BLaER1 (cell line): ENCODE measurements around the gene RNF215.
A peak's percentile ranks its signal among the peaks of the same experiment; 100 is the strongest.

ENCODE experiments used
- H3K27ac ChIP-seq: shearing (Covaris generic); formaldehyde crosslinking; 2 replicates; pipeline ENCODE4 v1.8.1; 2022
- H3K27me3 ChIP-seq: shearing (Covaris generic); formaldehyde crosslinking; 2 replicates; pipeline ENCODE4 v1.8.1; 2022
- H3K36me3 ChIP-seq: shearing (Covaris generic); formaldehyde crosslinking; 2 replicates; pipeline ENCODE4 v1.8.1; 2022
- H3K4me1 ChIP-seq: shearing (Covaris generic); formaldehyde crosslinking; 2 replicates; pipeline ENCODE4 v1.8.1; 2022
- H3K4me2 ChIP-seq: shearing (Covaris generic); formaldehyde crosslinking; 2 replicates; pipeline ENCODE4 v1.8.1; 2022
- H3K4me3 ChIP-seq: shearing (Covaris generic); formaldehyde crosslinking; 2 replicates; pipeline ENCODE4 v1.8.1; 2022
- H3K9ac ChIP-seq: shearing (Covaris generic); formaldehyde crosslinking; 2 replicates; pipeline ENCODE4 v1.8.1; 2022
- H3K9me3 ChIP-seq: shearing (Covaris generic); formaldehyde crosslinking; 2 replicates; pipeline ENCODE4 v1.8.1; 2022
- H4K20me1 ChIP-seq: shearing (Covaris generic); formaldehyde crosslinking; 2 replicates; pipeline ENCODE4 v1.8.1; 2022
- Cebpa-rat ChIP-seq: shearing (Covaris generic); IDR thresholded peaks from 2 replicates; pipeline ENCODE4 v1.8.1; 2022

RNF215 gene

DNA sequence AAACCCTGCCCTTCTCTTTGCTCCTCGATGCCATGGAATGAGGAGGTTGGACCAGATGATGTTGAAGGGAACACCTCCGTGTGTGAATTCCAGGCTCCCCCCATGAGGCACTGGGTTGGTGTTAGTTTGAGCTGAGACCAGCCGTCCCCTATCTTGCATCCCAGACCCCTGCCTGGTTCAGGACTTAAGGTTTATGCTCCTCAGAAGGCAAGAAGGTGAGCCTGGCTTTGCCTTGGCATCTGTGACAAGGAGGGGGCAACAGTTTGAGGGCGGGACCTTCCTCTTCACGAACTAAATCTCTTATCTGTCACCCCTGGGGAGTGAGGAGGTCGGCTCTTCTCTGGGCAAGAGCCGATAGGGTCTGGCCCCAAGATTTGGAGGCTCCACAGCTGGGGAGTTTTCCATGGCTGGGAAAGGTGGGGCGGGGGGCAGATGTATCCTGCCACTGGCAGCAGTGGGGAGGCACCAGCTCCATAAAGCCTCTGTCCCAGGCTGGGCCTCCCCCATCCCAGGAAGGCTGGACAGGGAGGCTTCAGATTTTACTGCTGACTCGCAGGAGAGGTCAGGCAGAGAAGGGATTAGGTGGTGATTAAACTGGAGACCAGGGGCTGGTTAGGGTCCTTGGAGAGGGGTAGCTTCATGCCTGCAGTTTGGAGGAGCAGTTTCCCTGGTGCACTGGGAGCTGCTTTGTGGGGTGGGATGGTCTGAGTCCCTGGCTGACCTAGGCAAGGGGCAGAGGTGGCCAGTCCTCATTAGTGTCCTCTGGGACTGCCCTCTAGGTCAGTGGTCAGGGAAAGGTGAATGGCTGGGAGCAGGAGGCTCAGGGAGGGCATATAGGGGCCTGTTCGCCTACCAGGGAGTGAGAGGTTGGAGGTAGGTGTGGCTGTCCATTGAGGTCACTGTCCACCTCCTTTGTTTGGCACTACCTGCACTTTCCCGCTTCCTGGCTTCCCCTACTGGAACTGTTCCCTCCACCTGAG, 10.7 kb upstream of the RNF215 start:
- Histone ChIP-seq H3K36me3 (peaks cover 13% of the 10 kb centered on the region; the same call in 1 of the 2 replicates), H4K20me1 (peaks cover 27% of the 10 kb centered on the region), H3K4me3 (peak overlapping the region; percentile 75), H3K27ac (peak overlapping the region; percentile 68; the same call in 1 of the 2 replicates), H3K4me2 (peak overlapping the region; percentile 97), H3K4me1 (peaks cover 40% of the 10 kb centered on the region), H3K9me3 (no peaks in the 10 kb centered on the region), H3K9ac (peak overlapping the region; percentile 78), H3K27me3 (peaks cover 4% of the 10 kb centered on the region; the same call in 1 of the 2 replicates)
- TF ChIP-seq Cebpa-rat, result no peak

DNA sequence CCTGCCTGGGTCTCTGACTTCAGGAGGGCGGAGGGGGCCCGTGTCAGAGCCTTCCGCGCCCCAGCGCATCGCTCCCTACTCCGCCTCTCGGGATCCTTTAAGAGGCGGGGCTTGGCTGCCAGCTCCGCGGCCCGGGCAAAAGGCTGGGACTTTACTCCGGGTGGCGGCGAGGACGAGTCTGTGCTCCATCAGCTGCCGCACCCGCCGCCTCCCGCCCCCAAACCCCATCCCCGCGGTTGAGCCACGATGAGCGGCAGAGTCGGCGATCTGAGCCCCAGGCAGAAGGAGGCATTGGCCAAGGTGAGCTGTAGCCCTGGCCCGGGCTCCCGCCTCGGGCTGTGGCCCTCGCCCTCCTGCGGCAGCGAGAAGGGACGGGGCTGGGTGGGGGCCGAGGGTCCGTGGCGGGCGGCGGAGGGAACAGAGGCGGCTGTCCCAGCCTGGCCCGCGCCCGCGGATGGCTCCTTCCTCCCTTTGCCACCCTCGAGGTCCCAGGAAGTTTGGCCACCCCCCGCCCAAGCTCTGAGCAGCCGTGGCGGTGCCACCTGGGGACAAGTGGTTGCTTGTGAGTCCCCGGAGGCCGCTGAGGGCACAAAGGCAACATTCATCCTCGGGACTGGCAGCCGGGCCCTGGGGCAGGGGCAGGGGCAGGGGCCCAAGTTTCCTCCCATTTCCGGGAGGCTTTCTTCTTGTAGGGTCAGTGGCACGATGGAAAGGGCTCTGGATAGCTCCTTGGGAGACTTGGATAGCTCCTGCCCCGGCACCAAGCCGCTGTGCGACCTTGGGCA, 9.9 kb upstream of the RNF215 start, which contains the start of gene SEC14L2:
SEC14L2 (plus strand) TSS at position 148 of the 785 bp plus-strand sequence; CDS start at position 247, 99 bp downstream.
- H3K27ac ChIP-seq, result peak within 1 kb of the TSS; percentile 68
- peak within 1 kb of the TSS; percentile 97 for H3K4me2 ChIP-seq
- peak within 1 kb of the TSS; percentile 78 for H3K9ac ChIP-seq
- peak within 1 kb of the TSS; percentile 75 for H3K4me3 ChIP-seq
- no peak for TF ChIP-seq Cebpa-rat
- H4K20me1 ChIP-seq, result peaks cover 27% of the 10 kb centered on the region
- peaks cover 49% of the 10 kb centered on the region for H3K4me1 ChIP-seq
- H3K27me3 ChIP-seq, result peaks cover 4% of the 10 kb centered on the region; the same call in 1 of the 2 replicates
- peaks cover 4% of the 10 kb centered on the region; the same call in 1 of the 2 replicates for H3K36me3 ChIP-seq
- H3K9me3 ChIP-seq, result no peaks in the 10 kb centered on the region

DNA sequence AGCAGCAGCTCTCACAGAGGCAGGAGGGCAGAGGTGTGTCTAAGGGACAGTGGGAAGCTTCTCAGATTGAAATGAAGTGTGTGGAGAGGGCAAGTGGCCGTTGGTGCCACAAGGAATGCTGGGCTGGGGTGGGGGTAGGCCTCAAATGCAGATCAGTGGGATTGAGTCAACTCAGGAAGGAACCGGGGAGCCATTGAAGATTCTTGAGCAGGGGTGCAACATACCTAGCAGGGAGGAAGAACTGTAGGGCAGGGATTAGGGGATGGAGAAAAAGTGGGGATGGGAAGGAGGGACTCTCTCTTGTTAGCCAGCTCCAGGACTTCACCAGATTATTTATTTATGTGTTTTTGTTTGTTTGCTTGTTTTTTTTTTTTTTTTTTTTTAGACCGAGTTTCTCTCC, 6.7 kb upstream of the RNF215 start:
- no peak overlapping the region; the same call in 1 of the 2 replicates for H3K27ac ChIP-seq
- peak overlapping the region; percentile 66; the same call in 1 of the 2 replicates for H3K4me2 ChIP-seq
- H3K9ac ChIP-seq, result 0 out of 2 replicates have a peak overlapping the region, but pooled peaks have one; percentile 26
- H3K27me3 ChIP-seq, result peaks cover 4% of the 10 kb centered on the region; the same call in 1 of the 2 replicates
- H3K4me3 ChIP-seq, result no peak overlapping the region
- no peaks in the 10 kb centered on the region for H3K36me3 ChIP-seq
- no peak for TF ChIP-seq Cebpa-rat
- no peaks in the 10 kb centered on the region for H3K9me3 ChIP-seq
- H4K20me1 ChIP-seq, result peaks cover 13% of the 10 kb centered on the region
- H3K4me1 ChIP-seq, result peaks cover 65% of the 10 kb centered on the region

DNA sequence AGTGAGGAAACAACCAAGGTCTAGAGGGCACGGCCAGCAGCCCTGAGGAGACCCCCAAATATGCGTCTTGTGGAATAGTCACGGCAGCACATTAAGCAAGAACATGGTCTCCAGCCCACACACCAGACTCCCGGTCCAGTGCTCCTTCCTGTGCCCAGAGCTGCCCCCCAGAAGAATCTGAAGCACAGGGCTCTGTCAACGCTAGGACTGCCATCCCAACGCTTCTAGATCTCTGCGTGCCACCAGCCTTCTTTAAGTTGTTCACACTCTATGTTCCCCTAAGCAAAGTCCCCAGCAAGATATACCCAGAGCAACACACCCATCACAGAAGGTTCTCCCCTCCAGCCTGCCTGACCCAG, 6.1 kb upstream of the RNF215 start:
- Histone ChIP-seq H3K4me1 (peaks cover 59% of the 10 kb centered on the region), H3K36me3 (no peaks in the 10 kb centered on the region), H3K9me3 (no peaks in the 10 kb centered on the region), H3K27ac (peak overlapping the region; percentile 44; the same call in 1 of the 2 replicates), H3K27me3 (peaks cover 4% of the 10 kb centered on the region; the same call in 1 of the 2 replicates), H3K9ac (0 out of 2 replicates have a peak overlapping the region, but pooled peaks have one; percentile 26), H3K4me3 (no peak overlapping the region), H3K4me2 (peak overlapping the region; percentile 66), H4K20me1 (peaks cover 8% of the 10 kb centered on the region)
- TF ChIP-seq Cebpa-rat, result no peak

GRCh38 chr22:30392661-30393321, 5.6 kb upstream of the RNF215 start:
- H4K20me1 ChIP-seq, result peaks cover 2% of the 10 kb centered on the region; the same call in 1 of the 2 replicates
- peak overlapping the region; percentile 26; the same call in 1 of the 2 replicates for H3K9ac ChIP-seq
- no peak overlapping the region for H3K4me3 ChIP-seq
- peaks cover 4% of the 10 kb centered on the region; the same call in 1 of the 2 replicates for H3K27me3 ChIP-seq
- H3K36me3 ChIP-seq, result no peaks in the 10 kb centered on the region
- H3K4me2 ChIP-seq, result peak overlapping the region; percentile 66
- H3K9me3 ChIP-seq, result no peaks in the 10 kb centered on the region
- peaks cover 54% of the 10 kb centered on the region for H3K4me1 ChIP-seq
- TF ChIP-seq Cebpa-rat, result no peak
- peak overlapping the region; percentile 66; the same call in 1 of the 2 replicates for H3K27ac ChIP-seq

DNA sequence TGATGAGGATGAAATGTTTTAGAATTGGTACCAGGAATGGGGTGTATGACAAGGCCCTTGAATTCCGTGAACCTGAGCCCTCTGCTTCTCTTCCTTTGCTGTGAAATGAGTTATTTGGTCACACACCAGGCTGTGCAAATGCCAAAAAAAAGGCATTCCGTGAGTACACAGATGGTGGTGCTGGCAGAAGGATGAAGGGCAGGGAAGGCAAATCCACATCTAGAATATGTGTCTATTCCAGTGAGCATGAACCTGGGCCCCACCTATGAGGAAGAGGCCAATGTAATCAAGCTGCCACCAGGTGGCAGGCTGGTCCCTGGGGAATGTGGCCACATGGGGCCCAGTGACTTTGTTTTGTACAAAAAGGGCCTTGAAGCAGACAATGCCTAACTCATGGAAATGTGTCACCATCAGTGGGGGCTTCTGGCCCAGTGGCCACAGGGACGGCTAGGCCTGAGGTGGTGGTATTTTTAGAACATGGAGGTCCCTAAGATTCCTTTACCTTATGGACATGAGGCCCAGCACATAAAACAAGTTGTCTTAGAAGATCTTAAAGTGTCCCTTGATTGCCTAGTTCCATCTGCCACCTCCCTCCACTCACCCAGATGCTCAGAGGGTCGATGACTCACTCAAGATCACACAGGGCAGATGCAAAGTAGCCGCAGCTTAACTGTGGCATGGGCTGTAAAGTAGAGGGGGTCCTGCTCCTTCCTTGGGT, 3.9 kb upstream of the RNF215 start:
- Histone ChIP-seq H3K9ac (peak overlapping the region; percentile 9; the same call in 1 of the 2 replicates), H3K9me3 (no peaks in the 10 kb centered on the region), H3K27ac (peak overlapping the region; percentile 66), H3K36me3 (no peaks in the 10 kb centered on the region), H4K20me1 (no peaks in the 10 kb centered on the region), H3K4me3 (no peak overlapping the region), H3K4me2 (peak overlapping the region; percentile 66), H3K4me1 (peaks cover 48% of the 10 kb centered on the region), H3K27me3 (no peaks in the 10 kb centered on the region)
- no peak for TF ChIP-seq Cebpa-rat

DNA sequence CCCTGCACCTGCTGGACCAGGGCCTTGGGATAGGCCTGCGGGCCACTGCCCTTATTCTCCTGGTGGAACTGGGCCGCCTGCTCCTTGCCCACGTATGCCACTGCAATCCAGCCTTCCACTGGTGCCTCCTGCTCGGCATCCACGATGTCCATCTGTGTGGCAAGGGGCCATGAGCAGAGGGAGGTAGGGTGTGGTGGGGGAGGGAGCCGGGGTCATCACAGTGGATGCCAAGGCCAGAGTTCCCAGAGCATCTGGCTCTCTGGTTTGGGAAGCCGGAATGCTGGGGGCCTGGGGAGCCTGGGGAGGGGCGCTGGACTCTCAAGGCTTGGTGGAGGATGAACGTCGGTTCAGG, 627 bp downstream of the RNF215 start:
- Histone ChIP-seq H3K36me3 (peaks cover 22% of the 10 kb centered on the region; the same call in 1 of the 2 replicates), H3K9me3 (no peaks in the 10 kb centered on the region), H3K4me1 (peaks cover 24% of the 10 kb centered on the region), H3K9ac (peak overlapping the region; percentile 81), H3K4me2 (peak overlapping the region; percentile 90), H3K27me3 (no peaks in the 10 kb centered on the region), H4K20me1 (no peaks in the 10 kb centered on the region), H3K4me3 (peak overlapping the region; percentile 82), H3K27ac (peak overlapping the region; percentile 81)
- TF ChIP-seq Cebpa-rat, result no peak

DNA sequence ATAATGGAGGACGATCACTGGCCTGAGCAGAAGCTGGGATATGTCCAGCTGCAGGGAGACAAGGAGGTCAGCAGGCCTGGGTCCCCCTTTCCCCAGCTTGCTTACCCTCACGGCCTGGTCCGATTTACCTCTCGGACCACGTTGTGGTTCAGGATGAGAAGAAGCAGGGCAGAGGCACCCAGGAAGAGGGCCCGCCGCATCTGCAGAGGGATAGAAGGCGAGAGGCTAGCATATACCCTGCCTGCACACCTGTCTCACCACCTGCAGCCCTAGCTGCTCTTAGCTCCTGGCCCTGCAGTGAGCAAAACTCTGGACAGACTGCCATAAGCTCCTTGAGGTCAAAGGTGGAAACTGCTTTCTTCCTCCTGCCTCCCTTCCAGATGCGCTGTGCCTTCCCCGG, 1.3 kb downstream of the RNF215 start:
- peaks cover 27% of the 10 kb centered on the region; the same call in 1 of the 2 replicates for H3K36me3 ChIP-seq
- H3K9me3 ChIP-seq, result no peaks in the 10 kb centered on the region
- H3K4me1 ChIP-seq, result peaks cover 18% of the 10 kb centered on the region
- peak overlapping the region; percentile 90 for H3K4me2 ChIP-seq
- TF ChIP-seq Cebpa-rat, result no peak
- no peak overlapping the region for H3K4me3 ChIP-seq
- H4K20me1 ChIP-seq, result no peaks in the 10 kb centered on the region
- no peaks in the 10 kb centered on the region for H3K27me3 ChIP-seq
- no peak overlapping the region for H3K27ac ChIP-seq
- no peak overlapping the region for H3K9ac ChIP-seq
